ENCODE results near the gene ZNF100.

- TF ChIP-seq, protein P1, sequence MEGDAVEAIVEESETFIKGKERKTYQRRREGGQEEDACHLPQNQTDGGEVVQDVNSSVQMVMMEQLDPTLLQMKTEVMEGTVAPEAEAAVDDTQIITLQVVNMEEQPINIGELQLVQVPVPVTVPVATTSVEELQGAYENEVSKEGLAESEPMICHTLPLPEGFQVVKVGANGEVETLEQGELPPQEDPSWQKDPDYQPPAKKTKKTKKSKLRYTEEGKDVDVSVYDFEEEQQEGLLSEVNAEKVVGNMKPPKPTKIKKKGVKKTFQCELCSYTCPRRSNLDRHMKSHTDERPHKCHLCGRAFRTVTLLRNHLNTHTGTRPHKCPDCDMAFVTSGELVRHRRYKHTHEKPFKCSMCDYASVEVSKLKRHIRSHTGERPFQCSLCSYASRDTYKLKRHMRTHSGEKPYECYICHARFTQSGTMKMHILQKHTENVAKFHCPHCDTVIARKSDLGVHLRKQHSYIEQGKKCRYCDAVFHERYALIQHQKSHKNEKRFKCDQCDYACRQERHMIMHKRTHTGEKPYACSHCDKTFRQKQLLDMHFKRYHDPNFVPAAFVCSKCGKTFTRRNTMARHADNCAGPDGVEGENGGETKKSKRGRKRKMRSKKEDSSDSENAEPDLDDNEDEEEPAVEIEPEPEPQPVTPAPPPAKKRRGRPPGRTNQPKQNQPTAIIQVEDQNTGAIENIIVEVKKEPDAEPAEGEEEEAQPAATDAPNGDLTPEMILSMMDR (IDR thresholded peaks at IDR 0.05) = no peak
- TF ChIP-seq POLR2A (IDR thresholded peaks at IDR 0.05) = no peak
Observed at GRCh38 chr19:21758296-21758695, 9.1 kb downstream of the ZNF100 start.
